ENCODE measurements around the gene AGTRAP.

- TF ChIP-seq CTCF (conservative IDR thresholded peaks at IDR 0.05) = no peak
- TF ChIP-seq EZH2 (IDR thresholded peaks at IDR 0.05; ENCODE audit: low read depth) = no peak
Measured at GRCh38 chr1:11794446-11795237, 58.7 kb downstream of the AGTRAP start.

All from PC-9 (cell line).